ENCODE results near the gene CD33. TPM values are rescaled to one million over a fixed set of nuclear protein-coding genes. Genes with fewer than 3 reads are reported as not detected.

Gene CD33
- total and polyA plus RNA-seq, 2 of the 8 experiments (the other 6 are each of a cell fraction or from before 2014, with no cell fraction given) = 0.06 TPM; not detected in 1

- TF ChIP-seq SRF (IDR thresholded peaks at IDR 0.05; ENCODE audit: low read depth, low read length) = no peak
- no peak for TF ChIP-seq YY1 (IDR thresholded peaks at IDR 0.05; ENCODE audit: low read depth, low read length)
These were observed 16.0 kb downstream of the CD33 start (continued) for GRCh38 chr19:51240866-51241265.
